ENCODE data around the gene NEURL2.
A peak's percentile ranks its signal among the peaks of the same experiment; 100 is the strongest.

DNA sequence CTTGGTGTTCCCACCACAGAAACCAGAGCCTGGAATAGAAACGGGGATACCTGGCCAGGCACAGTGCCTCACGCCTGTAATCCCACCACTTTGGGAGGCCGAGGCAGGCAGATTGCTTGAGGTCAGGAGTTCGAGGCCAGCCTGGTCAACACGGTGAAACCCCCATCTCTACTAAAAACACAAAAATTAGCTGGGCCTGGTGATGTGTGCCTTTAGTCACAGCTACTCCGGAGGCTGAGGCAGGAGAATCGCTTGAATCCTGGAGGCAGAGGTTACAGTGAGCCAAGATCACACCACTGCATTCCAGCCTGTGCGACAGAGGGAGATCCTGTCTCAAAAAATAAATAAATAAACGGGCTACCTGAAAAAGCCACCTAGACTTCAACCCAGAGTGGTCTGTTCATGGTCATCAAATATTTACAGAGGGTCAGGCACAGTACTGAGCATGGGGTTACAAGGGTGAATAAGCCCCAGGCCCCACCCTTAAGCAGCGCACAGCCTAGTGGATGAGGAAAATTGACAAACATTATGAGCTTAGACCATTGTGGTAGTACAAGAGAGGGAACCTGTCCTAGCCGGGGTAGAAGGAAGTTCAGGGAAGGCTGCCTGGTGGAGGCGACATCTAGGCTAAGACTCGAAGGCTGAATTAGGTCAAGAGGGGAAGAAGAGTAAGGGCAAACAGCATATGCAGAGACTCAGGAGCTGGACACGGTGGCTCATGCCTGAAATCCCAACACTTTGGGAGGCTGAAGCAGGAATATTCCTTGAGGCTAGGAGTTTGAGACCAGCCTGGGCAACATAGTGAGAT is 36.3 kb upstream of the NEURL2 start:
- TF ChIP-seq POLR2A (IDR thresholded peaks at IDR 0.05): no peak
- TF ChIP-seq, protein P1, sequence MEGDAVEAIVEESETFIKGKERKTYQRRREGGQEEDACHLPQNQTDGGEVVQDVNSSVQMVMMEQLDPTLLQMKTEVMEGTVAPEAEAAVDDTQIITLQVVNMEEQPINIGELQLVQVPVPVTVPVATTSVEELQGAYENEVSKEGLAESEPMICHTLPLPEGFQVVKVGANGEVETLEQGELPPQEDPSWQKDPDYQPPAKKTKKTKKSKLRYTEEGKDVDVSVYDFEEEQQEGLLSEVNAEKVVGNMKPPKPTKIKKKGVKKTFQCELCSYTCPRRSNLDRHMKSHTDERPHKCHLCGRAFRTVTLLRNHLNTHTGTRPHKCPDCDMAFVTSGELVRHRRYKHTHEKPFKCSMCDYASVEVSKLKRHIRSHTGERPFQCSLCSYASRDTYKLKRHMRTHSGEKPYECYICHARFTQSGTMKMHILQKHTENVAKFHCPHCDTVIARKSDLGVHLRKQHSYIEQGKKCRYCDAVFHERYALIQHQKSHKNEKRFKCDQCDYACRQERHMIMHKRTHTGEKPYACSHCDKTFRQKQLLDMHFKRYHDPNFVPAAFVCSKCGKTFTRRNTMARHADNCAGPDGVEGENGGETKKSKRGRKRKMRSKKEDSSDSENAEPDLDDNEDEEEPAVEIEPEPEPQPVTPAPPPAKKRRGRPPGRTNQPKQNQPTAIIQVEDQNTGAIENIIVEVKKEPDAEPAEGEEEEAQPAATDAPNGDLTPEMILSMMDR (IDR thresholded peaks at IDR 0.05 in 8 of 11, conservative IDR thresholded peaks at IDR 0.05 in 3 of 11): no peak
- TF ChIP-seq POLR2AphosphoS5 (IDR thresholded peaks at IDR 0.05): peak in 1 of 3 donors; percentile 6

Measured in spleen (tissue), 7 donors.